ENCODE measurements around the gene ATP10B.
"Not testable (repeated sequence)": the region's sequence is repeated elsewhere in the genome, so short reads cannot be mapped to it uniquely, and the experiment has no call there.

GRCh38 chr5:160873560-160874200, 21.7 kb upstream of the ATP10B start:
- TF ChIP-seq CTCF, POLR2A (IDR thresholded peaks at IDR 0.05): not testable (repeated sequence)
